HG03135 (cell line): Measurements from ENCODE around the gene CDS1.
"Not testable (repeated sequence)": the region's sequence is repeated elsewhere in the genome, so short reads cannot be mapped to it uniquely, and the experiment has no call there.

Source experiments
- ATAC-seq: cut with Tn5 transposase; IDR thresholded peaks from one replicate; pipeline ENCODE4 v1.9.1; 2021; ENCODE audit warnings: mild to moderate bottlenecking, moderate library complexity; ENCODE audit not compliant: unreplicated experiment

The CDS1 gene

GRCh38 chr4:84582988-84583875, at the start of gene CDS1:
Gene CDS1, plus strand, starts transcription at chr4:84583127. Its CDS starts 275 bp downstream, at chr4:84583402.
- ATAC-seq: peak; percentile 49

- no peak for ATAC-seq
Observed at GRCh38 chr4:84535901-84536300, 47.0 kb upstream of the CDS1 start.

GRCh38 chr4:84545093-84545492, 37.8 kb upstream of the CDS1 start:
- ATAC-seq: no peak

GRCh38 chr4:84547211-84547610, 35.7 kb upstream of the CDS1 start:
- no peak for ATAC-seq

- not testable (repeated sequence) for ATAC-seq
Observed at GRCh38 chr4:84549191-84549590, 33.7 kb upstream of the CDS1 start.

- no peak for ATAC-seq
Observed at GRCh38 chr4:84562156-84562555, 20.8 kb upstream of the CDS1 start.

GRCh38 chr4:84563002-84563401, 19.9 kb upstream of the CDS1 start:
- ATAC-seq: no peak

- ATAC-seq: no peak
Observed at GRCh38 chr4:84565951-84566350, 17.0 kb upstream of the CDS1 start.

GRCh38 chr4:84568496-84568895, 14.4 kb upstream of the CDS1 start:
- ATAC-seq: no peak

GRCh38 chr4:84569009-84569408, 13.9 kb upstream of the CDS1 start:
- no peak for ATAC-seq

GRCh38 chr4:84573385-84574068, 9.4 kb upstream of the CDS1 start:
- no peak for ATAC-seq

- ATAC-seq: no peak
Observed at GRCh38 chr4:84574069-84574720, 8.7 kb upstream of the CDS1 start.

GRCh38 chr4:84578540-84579402, 4.2 kb upstream of the CDS1 start:
- ATAC-seq: no peak

- no peak for ATAC-seq
Observed at GRCh38 chr4:84579403-84579776, 3.5 kb upstream of the CDS1 start.

- ATAC-seq: peak; percentile 72
Observed at GRCh38 chr4:84582302-84582987, 482 bp upstream of the CDS1 start.

GRCh38 chr4:84583876-84584380, 1.0 kb downstream of the CDS1 start:
- ATAC-seq: no peak

GRCh38 chr4:84585251-84585650, 2.3 kb downstream of the CDS1 start:
- ATAC-seq: no peak

GRCh38 chr4:84594724-84595123, 11.8 kb downstream of the CDS1 start:
- ATAC-seq: no peak

- no peak for ATAC-seq
Observed at GRCh38 chr4:84596826-84597225, 13.9 kb downstream of the CDS1 start.

GRCh38 chr4:84597450-84597849, 14.5 kb downstream of the CDS1 start:
- ATAC-seq: no peak
